GM20000 (cell line): ENCODE results near the gene DNMBP.
A peak's percentile ranks its signal among the peaks of the same experiment; 100 is the strongest.

Experiments used
- DNase-seq: peaks from one replicate; pipeline ENCODE4 v3.0.0; 2012; ENCODE audit warnings: low spot score
- TF ChIP-seq, protein P1 (sequence below): IDR thresholded peaks from 2 replicates; pipeline ENCODE4 v1.5.1; 2012; ENCODE audit warnings: mild to moderate bottlenecking, control low read depth; ENCODE audit errors: extremely low read depth, missing control alignments

DNMBP gene

DNA sequence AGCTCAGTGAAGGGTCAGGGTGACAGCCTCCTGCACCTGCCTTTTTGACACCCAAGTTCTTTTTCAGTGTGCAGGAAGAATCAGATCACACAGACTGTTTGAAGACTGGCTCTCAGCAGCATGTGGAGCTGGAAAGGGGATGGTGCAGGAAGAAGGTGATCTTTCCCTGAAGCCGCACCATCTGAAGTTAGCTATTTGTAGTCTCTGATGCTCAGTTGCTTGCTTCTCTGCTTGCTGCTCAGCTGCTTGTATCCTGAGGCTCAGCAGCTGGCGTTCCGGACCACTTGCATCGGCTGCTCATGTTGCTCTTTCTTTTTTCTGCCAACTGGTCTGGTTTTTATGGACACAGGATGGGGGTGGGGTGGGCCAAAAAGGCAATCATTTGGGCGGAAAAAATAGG, 15.8 kb upstream of the DNMBP start:
- DNase-seq = no peak
- TF ChIP-seq, protein P1, sequence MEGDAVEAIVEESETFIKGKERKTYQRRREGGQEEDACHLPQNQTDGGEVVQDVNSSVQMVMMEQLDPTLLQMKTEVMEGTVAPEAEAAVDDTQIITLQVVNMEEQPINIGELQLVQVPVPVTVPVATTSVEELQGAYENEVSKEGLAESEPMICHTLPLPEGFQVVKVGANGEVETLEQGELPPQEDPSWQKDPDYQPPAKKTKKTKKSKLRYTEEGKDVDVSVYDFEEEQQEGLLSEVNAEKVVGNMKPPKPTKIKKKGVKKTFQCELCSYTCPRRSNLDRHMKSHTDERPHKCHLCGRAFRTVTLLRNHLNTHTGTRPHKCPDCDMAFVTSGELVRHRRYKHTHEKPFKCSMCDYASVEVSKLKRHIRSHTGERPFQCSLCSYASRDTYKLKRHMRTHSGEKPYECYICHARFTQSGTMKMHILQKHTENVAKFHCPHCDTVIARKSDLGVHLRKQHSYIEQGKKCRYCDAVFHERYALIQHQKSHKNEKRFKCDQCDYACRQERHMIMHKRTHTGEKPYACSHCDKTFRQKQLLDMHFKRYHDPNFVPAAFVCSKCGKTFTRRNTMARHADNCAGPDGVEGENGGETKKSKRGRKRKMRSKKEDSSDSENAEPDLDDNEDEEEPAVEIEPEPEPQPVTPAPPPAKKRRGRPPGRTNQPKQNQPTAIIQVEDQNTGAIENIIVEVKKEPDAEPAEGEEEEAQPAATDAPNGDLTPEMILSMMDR = no peak

DNA sequence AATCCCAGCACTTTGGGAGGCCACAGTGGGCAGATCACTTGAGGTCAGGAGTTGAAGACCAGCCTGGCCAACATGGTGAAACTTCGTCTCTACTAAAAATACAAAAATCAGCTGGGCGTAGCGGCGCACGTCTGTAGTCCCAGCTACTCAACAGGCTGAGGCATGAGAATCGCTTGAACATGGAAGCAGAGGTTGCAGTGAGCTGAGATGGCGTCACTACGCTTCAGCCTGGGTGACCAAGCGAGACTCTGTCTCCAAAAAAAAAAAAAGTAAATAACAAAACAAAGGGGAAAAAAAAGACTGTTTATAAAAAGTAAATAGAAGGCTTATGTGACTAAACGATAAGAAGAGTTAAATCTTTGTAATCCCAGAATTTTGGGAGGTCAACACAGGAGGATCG, 15.0 kb upstream of the DNMBP start:
- DNase-seq = no peak
- TF ChIP-seq, protein P1 = no peak

DNA sequence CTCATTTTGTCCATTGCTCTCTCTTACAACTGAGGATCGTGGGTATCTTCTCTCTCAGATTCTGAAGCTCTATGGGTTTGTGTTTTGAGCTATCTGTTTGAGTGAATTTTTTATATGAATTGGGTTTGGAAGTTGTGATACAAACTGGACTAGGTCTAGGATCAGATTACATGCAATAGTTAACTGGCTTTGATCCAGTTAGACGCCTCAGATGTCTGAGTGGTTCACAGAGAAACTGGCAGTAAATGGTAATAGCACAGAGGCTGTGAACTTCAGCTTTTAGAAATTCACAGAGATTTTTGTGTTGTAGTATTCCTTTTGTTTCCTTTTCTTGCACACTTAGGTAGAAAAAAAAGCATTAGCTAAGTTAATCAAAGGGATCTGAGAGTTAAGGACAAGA, 12.7 kb upstream of the DNMBP start:
- no peak for DNase-seq
- TF ChIP-seq, protein P1 = no peak

DNA sequence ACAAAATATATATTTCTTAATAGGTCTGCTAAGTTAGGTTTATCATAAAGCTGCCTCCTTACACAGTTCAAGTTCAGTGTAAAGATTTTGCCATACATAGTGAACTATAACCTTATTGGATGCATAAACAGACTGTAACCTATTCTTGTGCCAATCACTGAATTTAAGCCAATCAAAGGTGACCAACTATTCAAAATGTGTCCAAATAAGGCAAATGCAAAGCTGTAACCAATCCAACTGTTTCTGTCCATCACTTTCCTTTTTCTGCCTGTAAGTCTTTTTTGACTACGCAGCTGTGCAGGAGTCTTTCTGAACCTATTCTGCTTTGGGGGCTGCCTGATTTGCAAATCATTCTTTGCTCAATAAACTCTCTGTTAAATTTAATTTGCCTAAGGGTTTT, 11.6 kb upstream of the DNMBP start:
- TF ChIP-seq, protein P1 = no peak
- DNase-seq = no peak

DNA sequence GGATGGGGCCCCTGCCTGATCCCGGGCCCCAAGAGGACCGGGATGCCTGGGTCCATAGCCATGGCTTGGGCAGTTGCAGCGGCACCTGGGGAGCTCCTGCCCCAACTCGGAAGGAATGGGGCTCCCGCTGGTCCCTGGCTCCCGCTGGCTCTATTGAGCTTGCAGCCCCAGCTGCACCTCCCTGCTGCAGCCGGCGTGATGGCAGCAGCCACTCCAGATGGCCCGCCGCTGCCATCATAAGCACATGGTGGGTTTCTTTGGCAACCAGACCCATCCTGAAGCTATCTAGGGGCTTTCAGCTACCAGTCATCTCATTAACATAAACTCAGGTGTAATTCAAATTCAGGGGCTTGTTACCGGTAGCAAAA, 11.1 kb upstream of the DNMBP start:
- no peak for DNase-seq
- TF ChIP-seq, protein P1 = no peak

DNA sequence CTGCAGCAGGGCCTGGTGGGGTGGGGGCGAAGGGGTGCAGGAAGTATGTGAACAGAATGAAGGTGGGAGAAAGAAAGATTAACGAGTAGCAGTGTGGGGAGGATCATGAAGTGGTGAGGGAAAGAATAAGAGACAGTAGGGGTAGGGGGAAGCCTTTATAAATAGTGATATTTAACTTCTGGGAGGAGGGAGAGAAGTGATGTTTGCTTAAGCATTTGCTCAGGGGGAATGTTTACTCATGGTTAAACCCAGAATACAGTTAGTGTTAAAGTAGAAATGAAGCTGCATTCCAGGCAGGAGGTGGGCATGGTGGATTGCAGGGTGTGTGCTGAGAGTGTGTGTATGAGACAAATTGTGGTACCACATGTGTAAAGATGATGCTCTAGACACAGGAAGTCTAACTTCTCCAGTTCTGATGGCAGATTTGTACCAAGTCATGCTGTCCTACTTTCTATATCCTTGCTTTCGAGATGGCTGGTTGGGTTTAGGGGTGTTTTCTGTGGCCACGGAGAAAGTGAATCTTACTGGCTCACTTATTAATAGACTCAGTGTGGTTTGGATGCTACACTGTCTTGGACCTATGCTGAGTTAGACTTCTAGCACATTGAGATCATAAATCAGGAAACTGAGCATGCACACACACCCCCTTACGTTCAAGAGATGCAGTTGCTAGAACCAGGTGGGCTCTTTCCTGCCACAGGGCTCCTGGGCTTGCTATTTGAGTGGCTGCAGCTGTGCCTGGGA, 10.6 kb upstream of the DNMBP start:
- TF ChIP-seq, protein P1 = no peak
- DNase-seq = peak; percentile 60

DNA sequence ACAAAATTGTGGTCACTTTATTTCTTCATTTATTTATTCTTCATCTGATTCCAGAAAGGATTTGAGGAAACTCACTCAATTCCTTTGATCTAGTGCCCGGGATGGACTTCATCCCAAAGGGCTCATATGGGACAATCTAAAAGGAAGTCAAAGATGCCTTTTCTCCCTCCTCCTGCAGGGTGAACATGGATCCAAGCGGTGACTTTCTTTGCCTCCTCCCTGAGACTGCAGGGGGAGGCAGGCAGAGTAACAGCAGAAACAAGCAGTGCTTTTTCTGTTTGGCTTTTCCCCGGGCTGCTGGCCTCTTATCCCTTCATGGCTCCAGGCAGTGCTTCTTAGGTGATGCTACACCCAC, 10.0 kb upstream of the DNMBP start:
- TF ChIP-seq, protein P1 = no peak
- DNase-seq = no peak
